Right lobe of liver (tissue), 4 donors: ENCODE results near the gene DUSP12.

Experiments used
- POLR2A ChIP-seq: fragments of 450-650 bp; IDR thresholded peaks from one replicate; pipeline ENCODE4 v1.6.1; 2017; ENCODE audit warnings: antibody characterized with exemption, mild to moderate bottlenecking
- TF ChIP-seq, protein P1 (sequence below), 4 donors: fragments of 200-600 bp in 3 of 4; fragments of 450-650 bp in 1 of 4; IDR thresholded peaks; one replicate each; pipeline versions ENCODE4 v1.5.1 to v1.8.0; 2016 to 2022; ENCODE audit warnings: antibody characterized with exemption in 4 of 4, mild to moderate bottlenecking in 2 of 4
- donor health status: DM: no; HTN: no; CAD: no.
- donor health status: DM: no; HTN: no; CAD: no.
- donor health status: DM: no; HTN: yes; CAD: no.

GRCh38 chr1:161718559-161719324 lies 30.8 kb upstream of the DUSP12 start:
- TF ChIP-seq POLR2A: no peak
- TF ChIP-seq, protein P1, sequence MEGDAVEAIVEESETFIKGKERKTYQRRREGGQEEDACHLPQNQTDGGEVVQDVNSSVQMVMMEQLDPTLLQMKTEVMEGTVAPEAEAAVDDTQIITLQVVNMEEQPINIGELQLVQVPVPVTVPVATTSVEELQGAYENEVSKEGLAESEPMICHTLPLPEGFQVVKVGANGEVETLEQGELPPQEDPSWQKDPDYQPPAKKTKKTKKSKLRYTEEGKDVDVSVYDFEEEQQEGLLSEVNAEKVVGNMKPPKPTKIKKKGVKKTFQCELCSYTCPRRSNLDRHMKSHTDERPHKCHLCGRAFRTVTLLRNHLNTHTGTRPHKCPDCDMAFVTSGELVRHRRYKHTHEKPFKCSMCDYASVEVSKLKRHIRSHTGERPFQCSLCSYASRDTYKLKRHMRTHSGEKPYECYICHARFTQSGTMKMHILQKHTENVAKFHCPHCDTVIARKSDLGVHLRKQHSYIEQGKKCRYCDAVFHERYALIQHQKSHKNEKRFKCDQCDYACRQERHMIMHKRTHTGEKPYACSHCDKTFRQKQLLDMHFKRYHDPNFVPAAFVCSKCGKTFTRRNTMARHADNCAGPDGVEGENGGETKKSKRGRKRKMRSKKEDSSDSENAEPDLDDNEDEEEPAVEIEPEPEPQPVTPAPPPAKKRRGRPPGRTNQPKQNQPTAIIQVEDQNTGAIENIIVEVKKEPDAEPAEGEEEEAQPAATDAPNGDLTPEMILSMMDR (IDR thresholded peaks at IDR 0.05): no peak
